ENCODE results near the gene CRB2. TPM values are rescaled to one million over a fixed set of nuclear protein-coding genes. Genes with fewer than 3 reads are reported as not detected.

CRB2 gene
- total and polyA plus RNA-seq, 2 of the 13 experiments (the other 11 are each of a cell fraction or from before 2014, with no cell fraction given): 0.01 to 0.29 TPM

DNA sequence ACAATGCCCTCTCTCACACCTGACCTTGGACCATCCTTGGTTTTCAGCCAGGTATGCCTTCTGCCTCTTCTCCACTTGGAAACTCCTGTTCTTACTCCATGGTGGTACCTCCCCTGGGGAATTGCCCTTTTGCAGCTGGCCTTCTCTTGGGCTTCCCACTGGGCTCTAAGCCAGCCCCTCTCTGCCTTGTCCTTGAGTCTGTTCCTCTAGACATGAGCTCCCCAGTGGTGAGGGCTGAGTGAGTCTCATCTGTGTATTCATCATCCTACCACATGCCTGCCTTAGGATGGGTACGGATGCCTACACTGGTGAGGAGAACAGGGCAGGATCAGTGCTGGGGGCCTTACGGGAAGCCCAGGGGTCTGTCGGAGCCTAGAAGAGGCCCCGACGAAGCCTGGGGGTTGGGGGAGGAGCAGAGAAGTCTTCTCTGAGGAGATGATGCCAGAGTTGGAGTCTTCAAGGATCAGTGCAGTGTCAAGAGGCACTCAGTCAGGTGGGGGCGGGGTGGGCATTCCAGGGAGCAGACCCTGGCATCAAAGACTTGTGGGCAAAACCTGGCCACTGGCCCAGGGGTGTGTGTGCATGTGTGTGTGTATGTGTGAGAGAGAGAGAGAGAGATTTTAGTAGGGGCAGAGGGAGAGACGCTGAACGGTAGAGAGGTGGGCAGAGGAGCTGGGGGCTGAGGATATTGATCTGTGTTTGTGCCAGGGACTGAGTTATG lies 5.2 kb upstream of the CRB2 start (continued):
- TF ChIP-seq NR2C2 (CRISPR knock-in tag; IDR thresholded peaks at IDR 0.05; ENCODE audit: borderline replicate concordance) (no peak), ZNF563 (CRISPR knock-in tag; IDR thresholded peaks at IDR 0.05) (no peak), MEIS2 (CRISPR knock-in tag; IDR thresholded peaks at IDR 0.05) (no peak)

DNA sequence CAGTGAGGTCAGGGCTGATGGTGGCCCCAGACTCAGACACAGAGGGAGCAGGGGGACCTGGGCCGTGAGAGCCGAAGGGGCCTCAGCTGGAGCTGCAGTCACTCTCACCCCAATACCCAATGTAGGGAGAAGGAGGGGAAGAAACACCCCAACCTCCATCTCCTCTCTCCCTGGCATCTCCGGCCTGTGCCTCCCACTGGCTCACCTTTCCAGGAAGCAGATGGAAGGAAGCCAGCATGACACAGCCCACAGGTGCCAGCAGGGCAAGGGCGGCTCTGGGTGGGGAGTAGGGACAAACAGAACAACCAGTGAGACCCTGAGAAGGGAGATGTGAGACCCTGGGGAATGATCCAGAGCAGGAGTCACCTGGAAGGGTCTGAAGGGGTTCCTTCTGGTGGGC lies 3.0 kb upstream of the CRB2 start:
- 43% methylated on average over 1 of the region's 4 CpGs for WGBS (ENCODE audit: low lambda C conversion rate)
- ATAC-seq (no peak), FAIRE-seq (no peak), DNase-seq (ENCODE audit: low spot score) (no peak)
- CTCF ChIA-PET (ENCODE audit: low intra/inter-chr PET ratio, low total read pairs): interaction anchor here (4.0 kb wide), 1 partner anchor 32 kb away, joined by 35 read pairs; no protein-coding TSS in a partner anchor
- H3K9ac ChIP-seq (ENCODE audit: insufficient read depth, low read depth, low read length): no peak overlapping the region
- H3K4me1 ChIP-seq (ENCODE audit: insufficient read depth, low read length): peaks cover 58% of the 10 kb centered on the region
- H3K36me3 ChIP-seq (replicated peaks in 1 of 2; ENCODE audit: control insufficient read depth in 1 of 2, insufficient read depth in 2 of 2, low read length in 2 of 2): no peaks in the 10 kb centered on the region
- POLR2A ChIA-PET: no interaction called here
- no TSS peak for BruUV-seq (replicated peaks)
- H3K79me2 ChIP-seq (ENCODE audit: insufficient read depth, low read length): no peaks in the 10 kb centered on the region
- no peak overlapping the region for H3K27ac ChIP-seq (ENCODE audit: extremely low read length, insufficient read depth, low read length)
- no peaks in the 10 kb centered on the region for H3K9me3 ChIP-seq (ENCODE audit: low read length)
- no peak overlapping the region for H2AFZ ChIP-seq (ENCODE audit: low read length)
- intact Hi-C loops (cut with micrococcal nuclease; ENCODE audit: unreplicated experiment): no loop called here
- H4K20me1 ChIP-seq (ENCODE audit: insufficient read depth, low read length): no peaks in the 10 kb centered on the region
- in situ Hi-C loops (cut with HindIII; ENCODE audit: extremely low pct_ligation_motif_present, low pct_unique_long_range_greater_than_20kb): loop anchor here (5.0 kb wide), 2 partner anchors 34 to 271 kb away; no protein-coding TSS in a partner anchor
- H3K27me3 ChIP-seq (ENCODE audit: control insufficient read depth in 1 of 2, insufficient read depth in 2 of 2, low read length in 2 of 2): peaks cover 0 to 39% of the 10 kb centered on the region in 2 experiments; a peak in 4 of 5 replicates
- no peak overlapping the region for H3K4me2 ChIP-seq (ENCODE audit: low read depth, low read length)
- H3K4me3 ChIP-seq (replicated peaks in 1 of 3; ENCODE audit: insufficient read depth in 1 of 3, low read depth in 2 of 3, low read length in 3 of 3): no peak overlapping the region
- TF ChIP-seq PHF8 (CRISPR knock-in tag; IDR thresholded peaks at IDR 0.05) (no peak), ZBTB8A (CRISPR knock-in tag; IDR thresholded peaks at IDR 0.05; ENCODE audit: borderline replicate concordance, low read depth) (no peak), TRIM22 (IDR thresholded peaks at IDR 0.05) (no peak), ETV5 (CRISPR knock-in tag; IDR thresholded peaks at IDR 0.05; ENCODE audit: borderline replicate concordance) (no peak), RAD51 (IDR thresholded peaks at IDR 0.05; ENCODE audit: borderline replicate concordance) (no peak), HINFP (CRISPR knock-in tag; IDR thresholded peaks at IDR 0.05; ENCODE audit: low read depth) (no peak), ZFP36L2 (CRISPR knock-in tag; IDR thresholded peaks at IDR 0.05) (no peak), ZNF180 (CRISPR knock-in tag; IDR thresholded peaks at IDR 0.05; ENCODE audit: borderline replicate concordance, low read depth) (no peak), ZSCAN22 (CRISPR knock-in tag; IDR thresholded peaks at IDR 0.05) (no peak), ZNF598 (CRISPR knock-in tag; IDR thresholded peaks at IDR 0.05; ENCODE audit: borderline replicate concordance) (no peak), ZKSCAN8 (CRISPR knock-in tag; IDR thresholded peaks at IDR 0.05; ENCODE audit: borderline replicate concordance) (no peak)
- TF ChIP-seq, protein P1, sequence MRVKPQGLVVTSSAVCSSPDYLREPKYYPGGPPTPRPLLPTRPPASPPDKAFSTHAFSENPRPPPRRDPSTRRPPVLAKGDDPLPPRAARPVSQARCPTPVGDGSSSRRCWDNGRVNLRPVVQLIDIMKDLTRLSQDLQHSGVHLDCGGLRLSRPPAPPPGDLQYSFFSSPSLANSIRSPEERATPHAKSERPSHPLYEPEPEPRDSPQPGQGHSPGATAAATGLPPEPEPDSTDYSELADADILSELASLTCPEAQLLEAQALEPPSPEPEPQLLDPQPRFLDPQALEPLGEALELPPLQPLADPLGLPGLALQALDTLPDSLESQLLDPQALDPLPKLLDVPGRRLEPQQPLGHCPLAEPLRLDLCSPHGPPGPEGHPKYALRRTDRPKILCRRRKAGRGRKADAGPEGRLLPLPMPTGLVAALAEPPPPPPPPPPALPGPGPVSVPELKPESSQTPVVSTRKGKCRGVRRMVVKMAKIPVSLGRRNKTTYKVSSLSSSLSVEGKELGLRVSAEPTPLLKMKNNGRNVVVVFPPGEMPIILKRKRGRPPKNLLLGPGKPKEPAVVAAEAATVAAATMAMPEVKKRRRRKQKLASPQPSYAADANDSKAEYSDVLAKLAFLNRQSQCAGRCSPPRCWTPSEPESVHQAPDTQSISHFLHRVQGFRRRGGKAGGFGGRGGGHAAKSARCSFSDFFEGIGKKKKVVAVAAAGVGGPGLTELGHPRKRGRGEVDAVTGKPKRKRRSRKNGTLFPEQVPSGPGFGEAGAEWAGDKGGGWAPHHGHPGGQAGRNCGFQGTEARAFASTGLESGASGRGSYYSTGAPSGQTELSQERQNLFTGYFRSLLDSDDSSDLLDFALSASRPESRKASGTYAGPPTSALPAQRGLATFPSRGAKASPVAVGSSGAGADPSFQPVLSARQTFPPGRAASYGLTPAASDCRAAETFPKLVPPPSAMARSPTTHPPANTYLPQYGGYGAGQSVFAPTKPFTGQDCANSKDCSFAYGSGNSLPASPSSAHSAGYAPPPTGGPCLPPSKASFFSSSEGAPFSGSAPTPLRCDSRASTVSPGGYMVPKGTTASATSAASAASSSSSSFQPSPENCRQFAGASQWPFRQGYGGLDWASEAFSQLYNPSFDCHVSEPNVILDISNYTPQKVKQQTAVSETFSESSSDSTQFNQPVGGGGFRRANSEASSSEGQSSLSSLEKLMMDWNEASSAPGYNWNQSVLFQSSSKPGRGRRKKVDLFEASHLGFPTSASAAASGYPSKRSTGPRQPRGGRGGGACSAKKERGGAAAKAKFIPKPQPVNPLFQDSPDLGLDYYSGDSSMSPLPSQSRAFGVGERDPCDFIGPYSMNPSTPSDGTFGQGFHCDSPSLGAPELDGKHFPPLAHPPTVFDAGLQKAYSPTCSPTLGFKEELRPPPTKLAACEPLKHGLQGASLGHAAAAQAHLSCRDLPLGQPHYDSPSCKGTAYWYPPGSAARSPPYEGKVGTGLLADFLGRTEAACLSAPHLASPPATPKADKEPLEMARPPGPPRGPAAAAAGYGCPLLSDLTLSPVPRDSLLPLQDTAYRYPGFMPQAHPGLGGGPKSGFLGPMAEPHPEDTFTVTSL (CRISPR knock-in tag; IDR thresholded peaks at IDR 0.05; ENCODE audit: borderline replicate concordance): no peak
